GM18858 (cell line): ENCODE results near the gene CSMD2.

Experiments
- ATAC-seq: cut with Tn5 transposase; IDR thresholded peaks from one replicate; pipeline ENCODE4 v1.9.1; 2021; ENCODE audit not compliant: unreplicated experiment

The CSMD2 gene

GRCh38 chr1:33622757-33623156 lies 542.3 kb downstream of the CSMD2 start:
- no peak for ATAC-seq

DNA sequence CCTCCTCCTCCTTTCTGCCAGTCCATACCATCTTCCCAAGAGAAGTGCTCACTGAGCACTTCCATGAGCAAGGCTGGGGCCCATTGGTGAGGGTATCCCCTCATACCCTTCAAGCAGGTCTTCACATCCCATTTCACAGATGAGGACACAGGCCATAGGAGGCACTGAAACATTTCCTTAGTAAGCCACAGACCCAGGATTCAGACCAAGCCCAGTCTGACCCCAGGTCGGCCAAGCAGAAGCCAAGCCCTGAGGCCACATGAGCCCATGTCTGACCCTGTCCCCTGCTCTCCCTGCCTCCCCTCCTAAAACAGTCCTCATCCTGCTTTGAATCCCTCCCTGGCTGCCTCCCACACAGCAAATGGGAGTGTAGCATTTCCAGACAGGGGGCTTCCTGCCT lies 546.4 kb downstream of the CSMD2 start:
- ATAC-seq: no peak

GRCh38 chr1:33617451-33617850 lies 547.6 kb downstream of the CSMD2 start:
- no peak for ATAC-seq

DNA sequence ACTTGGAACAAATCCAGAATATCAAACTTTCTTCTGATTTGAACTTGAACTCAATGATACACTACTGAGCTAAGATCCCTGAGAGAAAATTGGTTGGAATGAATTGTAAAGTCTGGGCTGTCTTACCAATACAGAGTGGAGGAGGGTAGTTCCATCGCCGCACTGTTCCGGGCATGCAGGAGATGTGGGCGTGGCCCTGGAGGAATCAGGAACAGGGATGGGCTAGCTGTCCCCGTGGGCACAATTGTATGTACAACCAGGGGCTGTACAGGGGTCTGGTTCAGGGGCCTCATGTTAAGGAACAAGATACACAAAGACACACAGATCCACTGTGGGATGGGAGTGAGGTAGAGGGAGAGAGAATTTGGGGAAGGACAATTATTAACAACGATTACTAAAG lies 548.2 kb downstream of the CSMD2 start:
- ATAC-seq: no peak

DNA sequence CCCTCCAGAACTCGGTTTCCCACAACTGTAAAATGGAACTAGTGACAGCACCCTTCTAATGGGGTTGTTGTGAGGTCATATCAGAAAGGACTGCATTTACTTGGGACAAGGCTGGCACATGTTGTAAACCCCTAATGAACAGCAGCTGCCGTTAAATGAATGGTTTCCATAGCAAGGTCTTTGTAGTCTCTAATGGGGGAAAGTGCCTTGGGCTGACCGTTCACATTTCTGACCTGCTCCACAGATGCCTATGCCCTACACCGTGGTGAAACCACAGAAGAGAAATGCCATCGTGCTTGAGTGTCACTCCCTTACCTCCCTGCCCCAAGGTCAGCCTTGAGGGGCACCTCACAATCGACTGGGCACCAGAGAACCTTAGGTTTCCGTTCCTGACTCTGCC lies 549.5 kb downstream of the CSMD2 start:
- no peak for ATAC-seq

DNA sequence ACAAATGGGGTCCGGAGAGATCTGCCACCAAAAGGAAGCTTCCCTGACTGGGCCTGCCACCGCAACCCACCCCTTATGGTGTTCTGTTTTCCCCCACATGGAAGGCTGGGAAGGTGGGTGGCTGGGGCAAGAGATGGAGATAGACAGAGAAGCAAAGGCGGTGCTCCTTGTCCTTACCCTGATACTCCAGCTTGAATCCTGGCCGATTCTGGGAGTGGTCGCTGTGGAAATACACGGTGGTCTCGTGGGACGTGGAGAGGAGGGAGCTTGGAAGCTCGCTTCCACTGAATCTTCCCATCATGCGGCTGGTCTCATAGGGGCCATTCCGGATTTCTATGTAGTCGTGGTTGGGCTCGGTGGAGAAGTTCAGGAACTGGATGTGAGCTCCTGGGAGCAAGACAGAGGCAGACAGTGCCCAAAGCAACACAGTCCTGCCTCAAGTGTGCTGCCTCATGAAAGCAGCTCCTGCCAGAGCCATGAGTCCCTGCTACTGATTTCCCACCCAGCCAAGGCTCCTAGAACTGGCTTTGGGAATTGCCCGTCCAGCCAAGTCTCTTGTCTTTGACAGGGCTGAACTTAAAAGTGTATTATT lies 554.1 kb downstream of the CSMD2 start:
- ATAC-seq: no peak

DNA sequence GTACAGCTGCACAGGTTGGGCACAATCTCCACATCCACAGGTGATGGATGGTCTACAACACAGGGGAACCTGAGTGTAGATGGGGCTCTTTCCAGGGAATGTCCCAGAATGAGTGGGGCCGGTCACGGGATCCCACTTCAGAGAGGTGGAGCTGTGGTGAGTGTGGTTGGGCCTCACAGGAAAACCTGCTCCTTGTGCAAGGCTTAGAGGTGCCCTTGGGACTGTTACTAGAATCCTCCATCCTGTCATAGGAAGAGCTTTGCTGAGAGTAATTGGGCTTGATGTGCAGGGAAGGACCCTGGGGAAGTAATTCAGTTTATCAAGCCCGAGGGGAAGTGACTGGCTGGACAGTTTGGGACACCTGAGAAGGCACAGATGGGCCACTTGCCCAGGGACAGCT lies 554.6 kb downstream of the CSMD2 start:
- ATAC-seq: no peak

DNA sequence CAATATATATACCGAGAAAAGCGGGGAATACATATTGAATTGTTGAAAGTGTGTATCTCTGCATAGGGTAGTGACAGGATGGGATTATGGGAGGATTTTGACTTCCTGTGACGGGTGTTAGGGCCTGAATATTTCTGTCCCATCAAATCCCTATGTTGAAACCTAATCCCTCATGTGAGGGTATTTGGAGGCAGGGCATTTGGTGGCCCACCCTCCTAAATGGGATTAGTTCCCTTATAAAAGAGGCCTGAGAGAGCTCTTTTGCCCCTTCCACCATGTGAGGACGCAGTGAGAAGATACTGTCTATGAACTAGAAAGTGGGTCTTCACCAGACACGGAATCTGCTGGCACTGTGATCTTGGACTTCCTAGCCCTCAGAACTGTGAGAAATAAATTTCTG lies 555.3 kb downstream of the CSMD2 start:
- no peak for ATAC-seq

DNA sequence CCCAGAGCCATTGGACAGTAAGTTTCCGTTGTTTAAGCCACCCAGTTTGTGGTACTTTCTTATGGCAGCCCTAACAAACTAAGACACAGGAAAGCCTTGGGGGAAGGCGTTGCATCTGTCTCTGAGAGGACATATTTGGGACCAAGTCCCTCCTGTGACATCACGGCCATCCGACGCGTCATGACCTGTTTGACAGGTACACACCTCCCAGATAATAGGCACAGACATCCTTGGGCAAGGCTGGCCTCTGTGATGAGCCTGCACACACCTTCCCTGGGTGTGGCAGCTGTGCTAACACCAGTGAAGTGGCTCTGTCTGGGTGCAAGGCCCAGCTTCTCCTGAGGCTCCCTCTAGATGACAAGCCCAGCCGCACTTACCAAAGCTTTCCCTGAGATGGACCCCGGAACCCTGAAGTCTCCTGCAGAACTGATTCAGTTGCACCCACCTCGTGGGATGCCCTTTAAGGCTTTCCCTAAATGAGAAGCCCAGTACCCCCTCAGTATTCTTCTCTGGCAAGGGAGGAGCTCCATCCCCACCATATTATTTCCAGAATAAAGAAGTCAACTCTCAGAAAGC lies 556.1 kb downstream of the CSMD2 start:
- ATAC-seq: no peak

DNA sequence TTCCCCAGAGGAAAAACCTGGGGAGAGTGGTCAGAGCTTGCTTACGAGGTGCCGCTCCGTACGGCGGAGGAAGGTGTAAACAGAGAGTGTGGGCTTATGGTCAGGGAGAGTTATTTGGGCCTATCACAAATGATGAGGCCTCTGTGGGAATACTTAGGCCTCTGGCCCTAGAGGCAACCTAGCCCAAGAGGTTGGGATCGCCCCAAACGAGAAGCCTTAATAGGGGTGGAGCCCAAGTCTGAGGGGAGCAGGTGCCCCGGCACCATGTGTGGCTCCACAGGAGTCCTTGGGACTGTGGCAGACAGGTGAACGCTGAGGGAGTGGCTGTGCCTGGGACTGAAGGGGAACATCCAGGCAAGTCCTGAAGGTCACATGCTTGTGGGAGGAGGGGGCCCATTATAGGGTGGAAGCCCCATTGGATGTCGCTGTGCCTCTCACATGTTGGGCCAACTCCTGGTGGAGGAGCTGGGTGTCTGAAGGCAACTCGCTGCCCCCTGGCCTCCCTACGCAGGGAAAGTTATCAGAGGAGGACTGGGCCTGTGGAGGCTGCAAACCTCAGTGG lies 557.5 kb downstream of the CSMD2 start:
- ATAC-seq: no peak

DNA sequence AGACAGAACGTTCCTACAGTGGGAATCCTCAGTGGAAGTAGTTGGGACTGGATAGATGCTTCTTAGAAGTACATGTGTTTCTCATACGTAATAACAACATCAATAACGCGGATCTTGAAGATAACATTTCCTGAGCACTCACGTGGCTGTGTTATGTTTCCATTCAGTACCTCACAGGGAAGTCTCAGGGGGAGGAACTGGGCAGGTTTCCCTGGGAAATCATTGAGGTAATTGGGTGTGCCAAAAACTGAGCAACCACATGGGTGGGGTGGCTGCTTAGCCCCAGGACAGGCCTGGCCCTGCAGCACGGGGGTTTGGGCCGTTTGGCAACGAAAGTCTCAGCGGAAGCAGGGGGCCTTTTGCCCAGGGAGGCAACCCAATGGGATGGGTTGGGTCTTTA lies 558.8 kb downstream of the CSMD2 start:
- no peak for ATAC-seq

DNA sequence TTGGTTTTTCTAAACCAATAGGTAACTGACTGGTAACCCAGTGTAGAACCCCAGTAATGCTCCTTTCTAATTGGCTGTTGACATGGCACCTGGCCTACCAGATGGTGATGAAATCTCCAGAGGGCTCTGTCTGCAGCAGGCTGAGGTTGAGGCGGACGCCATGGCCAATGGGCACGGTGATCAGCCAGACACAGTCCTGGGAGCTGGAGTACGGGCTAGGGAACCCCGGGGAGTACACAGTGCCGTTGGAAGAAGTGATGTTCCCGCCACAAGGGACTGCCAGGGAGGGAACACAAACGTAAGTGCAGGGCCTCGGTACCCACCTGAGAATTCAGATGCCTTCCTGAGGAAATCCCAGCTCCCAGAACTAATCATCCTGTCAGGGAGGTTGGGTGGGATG lies 562.8 kb downstream of the CSMD2 start:
- ATAC-seq: no peak

GRCh38 chr1:33601751-33602150 lies 563.3 kb downstream of the CSMD2 start:
- no peak for ATAC-seq

DNA sequence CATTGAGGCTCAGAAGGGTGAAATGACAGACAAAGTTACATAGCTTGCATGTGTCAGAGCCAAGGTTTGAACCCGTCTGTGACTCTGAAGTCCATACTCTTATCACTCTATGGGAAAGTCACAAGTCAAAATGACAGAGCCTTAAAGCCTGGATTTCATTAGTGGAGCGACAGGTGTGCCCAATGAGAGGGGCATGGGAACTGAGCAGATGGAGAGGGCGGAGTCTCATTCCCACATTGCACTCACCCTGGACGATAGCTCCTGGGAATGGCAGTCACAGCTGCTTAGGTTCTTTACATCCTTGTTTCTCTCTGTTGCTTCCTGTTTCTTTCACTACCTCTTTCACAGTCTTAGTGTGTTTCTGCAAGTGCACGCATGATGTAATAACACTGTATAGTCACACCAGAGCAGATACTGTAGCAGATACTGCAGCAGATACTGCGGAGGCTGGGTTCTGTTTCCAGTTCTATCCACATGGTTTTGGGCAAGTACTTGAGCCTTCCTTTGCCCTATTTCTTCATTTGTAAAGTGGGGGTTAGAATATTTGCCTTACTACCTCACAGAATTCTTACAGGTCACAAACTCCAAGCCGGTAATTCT lies 565.4 kb downstream of the CSMD2 start:
- ATAC-seq: no peak

DNA sequence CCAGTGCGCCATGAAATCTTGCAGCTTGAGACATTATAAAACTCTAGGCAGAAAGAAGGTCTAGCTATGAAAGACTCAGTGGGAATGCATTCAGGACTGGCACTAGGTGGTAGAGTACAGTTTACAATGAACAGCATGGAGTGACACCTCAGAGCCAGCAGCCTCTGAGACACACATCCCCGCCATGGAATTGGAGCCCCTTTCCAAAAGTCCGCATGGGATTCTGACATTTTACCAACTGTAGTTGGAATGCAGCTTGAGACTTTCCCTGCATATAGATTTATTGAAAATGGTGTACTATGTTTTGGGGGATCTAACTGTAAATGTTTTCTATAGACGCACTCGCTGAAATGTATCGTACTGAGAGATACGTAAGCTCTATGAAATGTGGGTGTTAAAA lies 576.3 kb downstream of the CSMD2 start:
- no peak for ATAC-seq

- ATAC-seq: no peak
Observed at GRCh38 chr1:33586795-33587194, 578.2 kb downstream of the CSMD2 start.

DNA sequence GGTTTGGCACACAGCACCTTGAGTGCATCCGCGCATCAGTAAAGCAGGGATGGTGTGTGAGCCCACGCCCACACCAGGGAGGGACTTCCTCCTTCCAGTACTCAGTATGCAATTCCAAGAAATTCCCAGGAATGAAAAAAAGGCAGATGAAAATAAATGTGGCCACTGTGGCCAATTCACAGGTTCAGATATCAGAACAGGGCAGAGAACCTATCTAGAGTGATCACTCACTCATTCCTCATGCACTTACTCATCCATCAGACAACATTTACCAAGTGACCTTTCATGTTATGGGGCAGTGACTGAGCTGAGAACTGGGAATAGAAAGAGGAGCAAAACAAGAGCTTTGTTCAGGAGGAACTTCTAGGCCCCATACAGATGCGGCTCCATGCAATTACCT lies 578.9 kb downstream of the CSMD2 start:
- no peak for ATAC-seq

- no peak for ATAC-seq
Observed at GRCh38 chr1:33583567-33583966, 581.5 kb downstream of the CSMD2 start.

DNA sequence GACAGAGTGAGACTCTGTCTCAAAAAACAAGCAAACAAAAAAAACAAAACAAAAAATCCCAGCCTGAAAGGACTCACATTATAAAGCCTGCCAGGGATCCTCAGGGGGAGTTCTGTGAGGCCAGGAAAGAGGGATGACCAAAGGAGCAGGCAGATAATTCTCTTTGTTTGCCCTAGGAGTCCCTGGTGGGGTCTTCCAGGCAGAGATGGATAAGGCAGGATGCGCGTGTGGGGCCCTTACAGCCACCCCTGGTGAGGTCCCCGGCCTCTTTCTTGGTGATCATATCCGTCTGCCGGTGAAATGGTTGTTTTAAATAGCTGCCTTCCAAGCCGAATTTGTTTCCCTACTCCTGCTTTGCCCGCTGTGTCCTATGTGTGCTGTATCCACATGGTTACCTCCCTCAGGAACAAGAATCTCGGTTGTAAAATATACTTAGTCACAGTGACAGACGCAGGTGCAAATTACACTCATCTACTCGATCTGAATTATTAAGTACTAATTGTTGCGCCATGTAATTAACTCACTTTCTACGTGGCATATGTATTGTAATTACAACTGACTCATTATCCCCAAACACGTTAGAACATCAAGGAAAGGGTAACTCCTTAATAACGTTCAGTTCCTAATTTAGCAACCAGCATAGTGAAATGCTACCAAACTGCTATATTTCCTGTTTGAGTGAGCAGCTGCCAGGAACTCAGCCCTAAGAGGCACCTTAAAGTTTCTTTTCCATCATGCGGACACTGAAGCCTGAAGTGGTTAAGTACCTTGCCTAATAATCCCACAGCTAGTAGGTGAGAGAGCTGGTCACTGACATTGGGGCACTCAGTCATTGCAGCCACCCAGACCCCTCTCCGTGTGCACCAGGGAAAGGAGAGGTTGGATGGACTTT lies 586.2 kb downstream of the CSMD2 start:
- no peak for ATAC-seq

GRCh38 chr1:33577663-33578062 lies 587.4 kb downstream of the CSMD2 start:
- ATAC-seq: no peak

- no peak for ATAC-seq
Observed at GRCh38 chr1:33576821-33577599, 588.0 kb downstream of the CSMD2 start.
